SU-DHL-6 (cell line): ENCODE measurements around the gene MOGAT3.

ENCODE experiments used
- H2AFZ ChIP-seq: fragments of 200-600 bp; sonication (generic); 2 replicates; pipeline ENCODE4 v1.6.1; 2014; ENCODE audit warnings: low read depth, mild to moderate bottlenecking, moderate library complexity, mixed read lengths, antibody characterized with exemption, low read length; ENCODE audit not compliant: severe bottlenecking
- H3F3A ChIP-seq: fragments of 200-600 bp; shearing (Covaris generic); 2 replicates; pipeline ENCODE4 v1.6.0; 2016; ENCODE audit warnings: antibody characterized with exemption, mild to moderate bottlenecking; ENCODE audit not compliant: insufficient read depth
- H3K27ac ChIP-seq: fragments of 200-600 bp; sonication (generic); 2 replicates; pipeline ENCODE4 v1.5.1; 2016; ENCODE audit warnings: low read depth, mild to moderate bottlenecking, low read length, moderate library complexity, mixed read lengths
- H3K27me3 ChIP-seq: fragments of 200-600 bp; sonication (generic), shearing (Covaris generic); 2 replicates; pipeline ENCODE4 v1.6.0; 2014; ENCODE audit warnings: mild to moderate bottlenecking, low read length
- H3K36me3 ChIP-seq: fragments of 200-600 bp; sonication (generic); 2 replicates; pipeline ENCODE4 v1.6.1; 2014; ENCODE audit warnings: mild to moderate bottlenecking, low read length, mixed read lengths
- H3K4me2 ChIP-seq: fragments of 300-600, 200-600 bp; shearing (Covaris generic), sonication (generic); 2 replicates; pipeline ENCODE4 v1.6.0; 2014; ENCODE audit warnings: low read length, low read depth, mild to moderate bottlenecking; ENCODE audit not compliant: poor library complexity, severe bottlenecking
- H3K4me3 ChIP-seq: fragments of 200-600 bp; sonication (generic); 2 replicates; pipeline ENCODE4 v1.5.1; 2014; ENCODE audit warnings: antibody characterized with exemption, low read length, mild to moderate bottlenecking, mixed read lengths; ENCODE audit not compliant: insufficient read depth, poor library complexity, severe bottlenecking
- H3K79me2 ChIP-seq: fragments of 200-600 bp; sonication (generic); 2 replicates; pipeline ENCODE4 v1.6.1; 2014; ENCODE audit warnings: mild to moderate bottlenecking, low read length, moderate library complexity; ENCODE audit not compliant: insufficient read depth
- H3K9ac ChIP-seq: fragments of 200-600 bp; sonication (generic); 2 replicates; pipeline ENCODE4 v1.7.0; 2014; ENCODE audit warnings: mild to moderate bottlenecking, low read length
- H3K9me2 ChIP-seq: fragments of 200-600 bp; sonication (generic); replicated peaks from 2 replicates; pipeline ENCODE4 v1.6.1; 2014; ENCODE audit warnings: low read length; ENCODE audit not compliant: insufficient read depth
- H3K9me3 ChIP-seq: fragments of 200-600 bp; sonication (generic); 2 replicates; pipeline ENCODE4 v1.6.1; 2014; ENCODE audit warnings: low read length, mixed read lengths; ENCODE audit not compliant: insufficient read depth
- H4K20me1 ChIP-seq: fragments of 200-600 bp; sonication (generic); 2 replicates; pipeline ENCODE4 v1.6.1; 2014; ENCODE audit warnings: low read depth, mild to moderate bottlenecking, antibody characterized with exemption, low read length, moderate library complexity, mixed read lengths
- CTCF ChIP-seq: fragments of 200-600 bp; sonication (generic); IDR thresholded peaks from one replicate; pipeline ENCODE4 v1.5.1; 2017; ENCODE audit warnings: antibody characterized with exemption, mild to moderate bottlenecking, low read length, moderate library complexity; ENCODE audit not compliant: insufficient read depth, poor library complexity, severe bottlenecking
- EZH2phosphoT487 ChIP-seq: fragments of 200-600 bp; sonication (generic), shearing (Covaris generic); conservative IDR thresholded peaks from 2 replicates; pipeline ENCODE4 v1.6.1; 2018; ENCODE audit warnings: mild to moderate bottlenecking, antibody characterized with exemption, low read length, moderate library complexity, mixed read lengths

Gene MOGAT3

GRCh38 chr7:101169110-101169837, 31.6 kb downstream of the MOGAT3 start:
- Histone ChIP-seq H3K27me3 (no peaks in the 10 kb centered on the region), H3K4me3 (no peak overlapping the region), H3K27ac (no peak overlapping the region), H3K4me2 (peak overlapping the region; percentile 9), H3K79me2 (no peaks in the 10 kb centered on the region), H2AFZ (no peak overlapping the region), H4K20me1 (no peaks in the 10 kb centered on the region), H3K36me3 (no peaks in the 10 kb centered on the region), H3F3A (no peaks in the 10 kb centered on the region), H3K9me3 (no peaks in the 10 kb centered on the region), H3K9ac (no peak overlapping the region), H3K9me2 (no peaks in the 10 kb centered on the region)
- TF ChIP-seq EZH2phosphoT487, result no peak
- no peak for TF ChIP-seq CTCF

GRCh38 chr7:101168412-101169049, 32.3 kb downstream of the MOGAT3 start:
- Histone ChIP-seq H3K27me3 (no peaks in the 10 kb centered on the region), H3K79me2 (no peaks in the 10 kb centered on the region), H3K9me3 (no peaks in the 10 kb centered on the region), H3K27ac (no peak overlapping the region), H3K4me3 (no peak overlapping the region), H3F3A (no peaks in the 10 kb centered on the region), H3K36me3 (no peaks in the 10 kb centered on the region), H3K9ac (no peak overlapping the region), H3K4me2 (no peak overlapping the region), H4K20me1 (no peaks in the 10 kb centered on the region), H2AFZ (no peak overlapping the region), H3K9me2 (no peaks in the 10 kb centered on the region)
- TF ChIP-seq CTCF (no peak), EZH2phosphoT487 (no peak)

DNA sequence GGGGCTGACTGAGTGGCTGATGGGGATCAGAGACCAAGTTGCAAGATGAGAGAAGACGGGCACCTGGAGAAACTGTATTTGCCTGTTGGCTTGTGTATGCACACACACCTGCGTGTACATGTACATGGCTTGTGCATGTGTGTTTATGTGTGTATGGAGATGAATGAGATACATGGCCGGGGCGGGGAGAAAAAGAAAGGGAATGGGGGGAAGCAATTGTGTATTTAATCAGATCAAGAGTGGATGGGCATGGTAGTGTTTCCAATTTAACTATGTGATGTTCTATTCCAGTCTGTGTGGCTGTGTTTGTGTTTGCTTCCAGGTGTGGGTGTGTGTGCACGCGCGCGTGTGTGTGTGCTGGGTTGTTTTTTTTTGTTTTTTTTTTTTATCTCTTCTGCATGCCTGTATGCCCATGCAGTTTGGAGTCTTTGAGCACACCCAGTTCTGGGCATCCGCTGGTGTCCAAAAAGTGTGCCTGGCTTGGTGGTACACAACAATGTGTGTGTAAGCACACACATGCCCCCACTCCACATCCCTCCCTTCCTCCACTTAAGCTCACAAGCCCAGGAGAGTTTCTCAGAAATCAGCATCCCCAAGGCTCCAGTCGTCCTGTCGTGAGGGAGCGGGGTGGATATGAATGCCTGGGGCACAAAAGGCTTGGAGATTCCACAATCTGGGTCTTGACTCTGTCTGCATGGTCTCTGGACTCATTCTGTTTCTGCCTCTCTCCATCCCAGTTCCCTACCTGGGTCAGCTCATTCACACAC, 33.0 kb downstream of the MOGAT3 start:
- Histone ChIP-seq H3K9me2 (no peaks in the 10 kb centered on the region), H3K27me3 (no peaks in the 10 kb centered on the region), H3K9me3 (no peaks in the 10 kb centered on the region), H3K27ac (no peak overlapping the region), H3K9ac (no peak overlapping the region), H3F3A (no peaks in the 10 kb centered on the region), H2AFZ (no peak overlapping the region), H3K36me3 (no peaks in the 10 kb centered on the region), H4K20me1 (no peaks in the 10 kb centered on the region), H3K79me2 (no peaks in the 10 kb centered on the region), H3K4me2 (no peak overlapping the region), H3K4me3 (no peak overlapping the region)
- TF ChIP-seq EZH2phosphoT487, result no peak
- TF ChIP-seq CTCF, result no peak
